GM21576 (cell line): ENCODE results near the gene MTHFR.

Source experiments
- ATAC-seq: cut with Tn5 transposase; IDR thresholded peaks from one replicate; pipeline ENCODE4 v1.9.1; 2021; ENCODE audit warnings: mild to moderate bottlenecking, moderate library complexity; ENCODE audit not compliant: unreplicated experiment

MTHFR gene

GRCh38 chr1:11799099-11799498, 6.7 kb downstream of the MTHFR start:
- no peak for ATAC-seq

- no peak for ATAC-seq
Measured at GRCh38 chr1:11797525-11798216, 8.1 kb downstream of the MTHFR start.

- ATAC-seq, result no peak
Measured at GRCh38 chr1:11796036-11796828, 9.5 kb downstream of the MTHFR start.

- ATAC-seq, result no peak
Measured at GRCh38 chr1:11795238-11795890, 10.4 kb downstream of the MTHFR start.

- no peak for ATAC-seq
Measured at GRCh38 chr1:11794446-11795237, 11.1 kb downstream of the MTHFR start.

GRCh38 chr1:11793819-11794218, 11.9 kb downstream of the MTHFR start:
- no peak for ATAC-seq

GRCh38 chr1:11792106-11792505, 13.7 kb downstream of the MTHFR start:
- ATAC-seq, result no peak

- ATAC-seq, result no peak
Measured at GRCh38 chr1:11790880-11791715, 14.7 kb downstream of the MTHFR start.

GRCh38 chr1:11790101-11790879, 15.5 kb downstream of the MTHFR start:
- ATAC-seq, result no peak

- no peak for ATAC-seq
Measured at GRCh38 chr1:11789126-11790067, 16.4 kb downstream of the MTHFR start.

- ATAC-seq, result no peak
Measured at GRCh38 chr1:11788549-11789053, 17.2 kb downstream of the MTHFR start.

- no peak for ATAC-seq
Measured at GRCh38 chr1:11787804-11788436, 17.8 kb downstream of the MTHFR start.

- ATAC-seq, result no peak
Measured at GRCh38 chr1:11787251-11787803, 18.4 kb downstream of the MTHFR start.

GRCh38 chr1:11786168-11786567, 19.6 kb downstream of the MTHFR start:
- ATAC-seq, result no peak

- ATAC-seq, result no peak
Measured at GRCh38 chr1:11784993-11785769, 20.6 kb downstream of the MTHFR start.

GRCh38 chr1:11784256-11784992, 21.3 kb downstream of the MTHFR start:
- ATAC-seq, result no peak
